Endothelial cell of umbilical vein (primary cell): Measurements from ENCODE around the gene RTKN2.

Experiments
- EZH2 ChIP-seq: IDR thresholded peaks from 2 replicates; pipeline ENCODE4 v1.6.1; 2012; ENCODE audit warnings: borderline replicate concordance, low read depth, mild to moderate bottlenecking, moderate library complexity, low read length, inconsistent platforms; ENCODE audit not compliant: severe bottlenecking
- GATA2 ChIP-seq: IDR thresholded peaks from 2 replicates; pipeline ENCODE4 v1.7.0; 2011; ENCODE audit warnings: low read depth, mild to moderate bottlenecking, moderate library complexity, mixed read lengths, low read length; ENCODE audit not compliant: insufficient read length, insufficient read depth
- JUN ChIP-seq: IDR thresholded peaks from 2 replicates; pipeline ENCODE4 v1.6.1; 2011; ENCODE audit warnings: borderline replicate concordance, low read depth; ENCODE audit not compliant: insufficient read length, insufficient read depth
- MYC ChIP-seq: IDR thresholded peaks from one replicate; pipeline ENCODE4 v1.6.1; 2011; ENCODE audit warnings: mild to moderate bottlenecking, low read depth, low read length
- POLR2A ChIP-seq: IDR thresholded peaks from 2 replicates; pipeline ENCODE4 v1.6.1; 2012; ENCODE audit warnings: low read depth, mild to moderate bottlenecking, control low read depth, low read length
- POLR2AphosphoS5 ChIP-seq: IDR thresholded peaks from 2 replicates; pipeline ENCODE4 v1.6.1; 2012; ENCODE audit warnings: low read depth, mild to moderate bottlenecking, control low read depth, low read length, moderate library complexity; ENCODE audit not compliant: insufficient read depth
- TF ChIP-seq, protein P1 (sequence below), 2 donors: IDR thresholded peaks; 1 replicate in 1 of 2; 2 replicates in 1 of 2; pipeline ENCODE4 v1.5.1; 2011; ENCODE audit warnings: low read length in 2 of 2, mild to moderate bottlenecking in 2 of 2, moderate library complexity in 2 of 2, control low read depth in 1 of 2, inconsistent platforms in 1 of 2, low read depth in 1 of 2; ENCODE audit not compliant: insufficient read depth in 1 of 2; ENCODE audit errors: extremely low read depth in 1 of 2
- TF ChIP-seq, protein P2 (sequence below): IDR thresholded peaks from 2 replicates; pipeline ENCODE4 v1.6.1; 2011; ENCODE audit not compliant: insufficient read depth, insufficient read length

DNA sequence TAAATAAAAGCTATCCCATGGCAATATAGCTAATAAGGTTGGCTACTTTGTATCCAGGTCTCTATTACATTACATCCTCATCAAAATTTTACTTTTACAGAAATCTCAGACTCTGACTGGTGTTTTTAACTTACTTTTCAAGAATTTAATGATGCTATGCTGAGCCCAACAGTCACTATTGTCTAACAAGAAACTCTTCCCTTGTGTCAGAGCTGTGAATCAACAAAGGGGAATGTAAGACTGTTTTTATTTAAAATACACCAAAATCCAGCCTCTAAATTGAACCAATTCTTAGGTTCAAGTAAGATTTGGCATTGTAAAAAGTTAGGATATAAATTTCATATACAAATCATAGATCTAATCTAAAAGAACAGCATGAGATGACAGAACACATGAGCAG is 7.0 kb downstream of the RTKN2 start:
- TF ChIP-seq, protein P1, sequence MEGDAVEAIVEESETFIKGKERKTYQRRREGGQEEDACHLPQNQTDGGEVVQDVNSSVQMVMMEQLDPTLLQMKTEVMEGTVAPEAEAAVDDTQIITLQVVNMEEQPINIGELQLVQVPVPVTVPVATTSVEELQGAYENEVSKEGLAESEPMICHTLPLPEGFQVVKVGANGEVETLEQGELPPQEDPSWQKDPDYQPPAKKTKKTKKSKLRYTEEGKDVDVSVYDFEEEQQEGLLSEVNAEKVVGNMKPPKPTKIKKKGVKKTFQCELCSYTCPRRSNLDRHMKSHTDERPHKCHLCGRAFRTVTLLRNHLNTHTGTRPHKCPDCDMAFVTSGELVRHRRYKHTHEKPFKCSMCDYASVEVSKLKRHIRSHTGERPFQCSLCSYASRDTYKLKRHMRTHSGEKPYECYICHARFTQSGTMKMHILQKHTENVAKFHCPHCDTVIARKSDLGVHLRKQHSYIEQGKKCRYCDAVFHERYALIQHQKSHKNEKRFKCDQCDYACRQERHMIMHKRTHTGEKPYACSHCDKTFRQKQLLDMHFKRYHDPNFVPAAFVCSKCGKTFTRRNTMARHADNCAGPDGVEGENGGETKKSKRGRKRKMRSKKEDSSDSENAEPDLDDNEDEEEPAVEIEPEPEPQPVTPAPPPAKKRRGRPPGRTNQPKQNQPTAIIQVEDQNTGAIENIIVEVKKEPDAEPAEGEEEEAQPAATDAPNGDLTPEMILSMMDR (IDR thresholded peaks at IDR 0.05; ENCODE audit: extremely low read depth in 1 of 2, insufficient read depth in 1 of 2, low read depth in 1 of 2, low read length in 2 of 2) = no peak
- TF ChIP-seq EZH2 (no peak), POLR2A (no peak), JUN (no peak), GATA2 (no peak), POLR2AphosphoS5 (no peak), MYC (no peak)
- TF ChIP-seq, protein P2, sequence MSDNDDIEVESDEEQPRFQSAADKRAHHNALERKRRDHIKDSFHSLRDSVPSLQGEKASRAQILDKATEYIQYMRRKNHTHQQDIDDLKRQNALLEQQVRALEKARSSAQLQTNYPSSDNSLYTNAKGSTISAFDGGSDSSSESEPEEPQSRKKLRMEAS = no peak
